NB4 (cell line): ENCODE data around the gene CCDC127.

Source experiments
- CTCF ChIP-seq: IDR thresholded peaks from one replicate; pipeline ENCODE4 v1.5.1; 2012; ENCODE audit warnings: low read depth, low read length
- POLR2A ChIP-seq: IDR thresholded peaks from 2 replicates; pipeline ENCODE4 v1.6.1; 2011; ENCODE audit warnings: mild to moderate bottlenecking; ENCODE audit not compliant: insufficient read length; ENCODE audit errors: extremely low read depth

DNA sequence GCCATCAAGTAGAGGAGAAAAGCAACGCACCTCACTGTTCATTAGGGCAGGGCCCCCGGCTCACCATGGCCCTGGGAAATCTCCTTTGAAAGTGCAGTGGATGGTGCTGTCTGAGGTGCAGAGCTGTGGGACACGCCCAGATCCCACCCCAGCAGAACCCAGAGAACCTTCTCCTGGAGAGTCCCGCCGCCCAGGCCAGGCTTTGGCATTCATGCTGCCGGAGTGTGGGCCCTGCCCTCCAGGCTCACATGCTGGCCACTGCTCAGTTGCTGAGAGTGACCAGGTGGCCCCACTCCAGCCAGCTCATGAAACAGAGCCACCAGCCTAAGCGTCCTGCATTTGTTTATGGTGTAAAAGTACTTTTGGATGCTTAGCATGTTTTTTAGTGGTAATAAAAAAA is 50.4 kb downstream of the CCDC127 start:
- TF ChIP-seq CTCF, result no peak
- TF ChIP-seq POLR2A, result no peak
